Caco-2 (cell line): Measurements from ENCODE around the gene HNF4A. TPM values are rescaled to one million over a fixed set of nuclear protein-coding genes. Genes with fewer than 3 reads are reported as not detected.
A peak's percentile ranks its signal among the peaks of the same experiment; 100 is the strongest.

ENCODE experiments used
- BruUV-seq: library from RNA; stranded (reverse); fragments of 400-500 nt; replicated peaks from 2 replicates; lab custom pipeline; 2021; lab: Mats Ljungman, UMichigan
- CTCF ChIA-PET: fragments of 300-600 bp; sonication (Branson Sonifier 250); formaldehyde crosslinking; loops from one replicate; lab custom pipeline; 2022; ENCODE audit warnings: antibody characterized with exemption; lab: Charles Lee
- POLR2A ChIA-PET: fragments of 300-600 bp; sonication (Branson Sonifier 250); formaldehyde crosslinking; loops from one replicate; lab custom pipeline; 2022; ENCODE audit warnings: antibody characterized with exemption; lab: Charles Lee
- DNase-seq, 2 experiments: peaks; one replicate each; pipeline versions ENCODE4 v3.0.0 to v3.0.0-alpha.2; 2020 to 2022
- H3K27me3 ChIP-seq: replicated peaks from 2 replicates; pipeline ENCODE4 v1.6.0; 2011; ENCODE audit warnings: low read length; ENCODE audit not compliant: control insufficient read depth, insufficient read depth
- H3K36me3 ChIP-seq: 2 replicates; pipeline ENCODE4 v1.5.1; 2011; ENCODE audit warnings: low read length; ENCODE audit not compliant: control insufficient read depth, insufficient read depth
- H3K4me1 ChIP-seq: fragments of 250-450 bp; sonication (Bioruptor Pico); 2 replicates; pipeline ENCODE4 v1.5.1; 2020; ENCODE audit warnings: mild to moderate bottlenecking
- H3K4me3 ChIP-seq: 2 replicates; pipeline ENCODE4 v1.5.1; 2011; ENCODE audit warnings: low read depth, mild to moderate bottlenecking, control low read depth, low read length
- H3K9me3 ChIP-seq: fragments of 250-450 bp; sonication (Bioruptor Pico); 2 replicates; pipeline ENCODE4 v1.5.1; 2020; ENCODE audit warnings: mild to moderate bottlenecking, moderate library complexity
- H3K27ac Mint-ChIP-seq: one replicate; pipeline ENCODE4 v1.8.0; 2022; ENCODE audit warnings: mixed read lengths; ENCODE audit not compliant: unreplicated experiment
- H3K27me3 Mint-ChIP-seq: one replicate; pipeline ENCODE4 v1.8.0; 2022; ENCODE audit warnings: mixed read lengths; ENCODE audit not compliant: insufficient read depth, unreplicated experiment
- H3K36me3 Mint-ChIP-seq: one replicate; pipeline ENCODE4 v1.8.0; 2022; ENCODE audit warnings: mild to moderate bottlenecking, mixed read lengths; ENCODE audit not compliant: insufficient read depth, unreplicated experiment
- H3K4me1 Mint-ChIP-seq: one replicate; pipeline ENCODE4 v1.8.0; 2022; ENCODE audit warnings: low read depth, mixed read lengths; ENCODE audit not compliant: unreplicated experiment
- H3K4me3 Mint-ChIP-seq: one replicate; pipeline ENCODE4 v1.8.0; 2022; ENCODE audit warnings: mild to moderate bottlenecking, moderate library complexity, mixed read lengths; ENCODE audit not compliant: unreplicated experiment
- H3K9me3 Mint-ChIP-seq: one replicate; pipeline ENCODE4 v1.8.0; 2022; ENCODE audit warnings: mixed read lengths; ENCODE audit not compliant: unreplicated experiment
- intact Hi-C: fragments of 100-400 bp; cut with micrococcal nuclease; formaldehyde crosslinking; loops from one replicate; pipeline ENCODE4 v1.10.0; 2022; ENCODE audit not compliant: unreplicated experiment
- total RNA-seq: library from RNA; stranded (reverse); gene quantifications from 2 replicates; pipeline ENCODE4 v1.2.3, GENCODE V29; 2022
- TF ChIP-seq, protein P1 (sequence below), 2 experiments: fragments of 200-600 bp in 1 of 2; IDR thresholded peaks; 1 replicate in 1 of 2; 2 replicates in 1 of 2; pipeline versions ENCODE4 v1.5.1 to v1.8.0; 2011 to 2022; ENCODE audit warnings: antibody characterized with exemption in 1 of 2, control low read depth in 1 of 2, inconsistent platforms in 1 of 2, low read depth in 1 of 2, low read length in 1 of 2, mild to moderate bottlenecking in 1 of 2, moderate library complexity in 1 of 2; ENCODE audit not compliant: insufficient read depth in 1 of 2, severe bottlenecking in 1 of 2, unreplicated experiment in 1 of 2

HNF4A gene
- total RNA-seq, 1 experiment from 2014 or later, result 292 TPM

DNA sequence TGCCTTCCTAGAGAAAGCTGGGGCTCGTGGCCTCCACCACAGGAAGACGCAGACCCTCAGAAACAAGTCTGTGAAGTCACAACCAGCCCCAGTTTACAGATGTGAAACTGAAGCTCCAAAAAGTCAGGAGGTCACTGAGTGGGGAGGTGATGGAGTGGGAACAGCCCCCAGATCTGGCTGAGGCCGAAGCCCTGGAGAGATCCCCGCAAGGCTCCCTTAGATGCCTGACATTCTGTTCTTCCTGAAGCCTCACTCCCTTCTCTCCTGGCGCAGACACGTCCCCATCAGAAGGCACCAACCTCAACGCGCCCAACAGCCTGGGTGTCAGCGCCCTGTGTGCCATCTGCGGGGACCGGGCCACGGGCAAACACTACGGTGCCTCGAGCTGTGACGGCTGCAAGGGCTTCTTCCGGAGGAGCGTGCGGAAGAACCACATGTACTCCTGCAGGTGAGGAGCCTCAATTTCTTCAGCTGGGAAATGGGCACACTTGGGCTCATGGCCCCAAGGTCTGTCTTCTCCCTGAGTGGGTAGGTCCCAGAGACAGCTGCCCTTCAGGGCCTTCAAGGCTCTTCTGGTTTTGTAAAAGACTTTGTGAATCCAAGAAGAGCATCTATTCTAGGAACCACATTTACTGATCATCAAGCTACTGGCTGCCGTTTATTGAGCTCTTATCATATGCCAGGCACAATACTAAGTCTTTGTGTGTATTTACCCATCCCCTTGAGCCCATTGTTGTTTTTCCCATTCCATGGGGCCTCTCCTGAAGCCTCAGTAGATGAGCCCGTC, 50.5 kb downstream of the HNF4A start:
- Mint-ChIP-seq H3K4me3 (no peak overlapping the region), H3K27me3 (no peaks in the 10 kb centered on the region), H3K36me3 (no peaks in the 10 kb centered on the region), H3K9me3 (peaks cover 5% of the 10 kb centered on the region), H3K27ac (peak overlapping the region; percentile 86), H3K4me1 (peaks cover 78% of the 10 kb centered on the region)
- ChIA-PET POLR2A (interaction anchor here (0.6 to 1.6 kb wide), 3 partner anchors 9 to 62 kb away, joined by 3 to 6 read pairs (median 5); no protein-coding TSS in a partner anchor), CTCF (interaction anchor here (0.5 to 0.9 kb wide), 2 partner anchors 20 to 189 kb away, joined by 3 to 8 read pairs; no protein-coding TSS in a partner anchor)
- Histone ChIP-seq H3K36me3 (peaks cover 31% of the 10 kb centered on the region), H3K9me3 (no peaks in the 10 kb centered on the region), H3K4me1 (peaks cover 97% of the 10 kb centered on the region), H3K27me3 (no peaks in the 10 kb centered on the region), H3K4me3 (no peak overlapping the region)
- TF ChIP-seq, protein P1, sequence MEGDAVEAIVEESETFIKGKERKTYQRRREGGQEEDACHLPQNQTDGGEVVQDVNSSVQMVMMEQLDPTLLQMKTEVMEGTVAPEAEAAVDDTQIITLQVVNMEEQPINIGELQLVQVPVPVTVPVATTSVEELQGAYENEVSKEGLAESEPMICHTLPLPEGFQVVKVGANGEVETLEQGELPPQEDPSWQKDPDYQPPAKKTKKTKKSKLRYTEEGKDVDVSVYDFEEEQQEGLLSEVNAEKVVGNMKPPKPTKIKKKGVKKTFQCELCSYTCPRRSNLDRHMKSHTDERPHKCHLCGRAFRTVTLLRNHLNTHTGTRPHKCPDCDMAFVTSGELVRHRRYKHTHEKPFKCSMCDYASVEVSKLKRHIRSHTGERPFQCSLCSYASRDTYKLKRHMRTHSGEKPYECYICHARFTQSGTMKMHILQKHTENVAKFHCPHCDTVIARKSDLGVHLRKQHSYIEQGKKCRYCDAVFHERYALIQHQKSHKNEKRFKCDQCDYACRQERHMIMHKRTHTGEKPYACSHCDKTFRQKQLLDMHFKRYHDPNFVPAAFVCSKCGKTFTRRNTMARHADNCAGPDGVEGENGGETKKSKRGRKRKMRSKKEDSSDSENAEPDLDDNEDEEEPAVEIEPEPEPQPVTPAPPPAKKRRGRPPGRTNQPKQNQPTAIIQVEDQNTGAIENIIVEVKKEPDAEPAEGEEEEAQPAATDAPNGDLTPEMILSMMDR (IDR thresholded peaks at IDR 0.05; ENCODE audit: insufficient read depth in 1 of 2, low read depth in 1 of 2, low read length in 1 of 2, severe bottlenecking in 1 of 2, unreplicated experiment in 1 of 2), result no peak
- DNase-seq, result no peak
- BruUV-seq, result no TSS peak
- intact Hi-C loops, result no loop called here

GRCh38 chr20:44406572-44407137, 51.2 kb downstream of the HNF4A start:
- Histone ChIP-seq H3K4me3 (no peak overlapping the region), H3K36me3 (peaks cover 31% of the 10 kb centered on the region), H3K27me3 (no peaks in the 10 kb centered on the region), H3K9me3 (no peaks in the 10 kb centered on the region), H3K4me1 (peaks cover 97% of the 10 kb centered on the region)
- Mint-ChIP-seq H3K27ac (peak overlapping the region; percentile 86), H3K4me3 (no peak overlapping the region), H3K4me1 (peaks cover 74% of the 10 kb centered on the region), H3K36me3 (no peaks in the 10 kb centered on the region), H3K27me3 (no peaks in the 10 kb centered on the region), H3K9me3 (peaks cover 5% of the 10 kb centered on the region)
- intact Hi-C loops, result no loop called here
- CTCF ChIA-PET, result interaction anchor here (0.5 to 1.6 kb wide), 3 partner anchors 20 to 189 kb away, joined by 7 to 9 read pairs (median 8); no protein-coding TSS in a partner anchor
- no peak for DNase-seq
- POLR2A ChIA-PET, result interaction anchor here (1.2 to 1.6 kb wide), 2 partner anchors 10 to 12 kb away, joined by 5 to 6 read pairs; no protein-coding TSS in a partner anchor
- BruUV-seq, result no TSS peak
- TF ChIP-seq, protein P1 (IDR thresholded peaks at IDR 0.05; ENCODE audit: insufficient read depth in 1 of 2, low read depth in 1 of 2, low read length in 1 of 2, severe bottlenecking in 1 of 2, unreplicated experiment in 1 of 2), result no peak
